Purkinje cell (primary cell): ENCODE results near the gene VSIG10L. TPM values are rescaled to one million over a fixed set of nuclear protein-coding genes. Genes with fewer than 3 reads are reported as not detected.

Experiments
- polyA plus RNA-seq: library from polyadenylated mRNA; unstranded; fragments of >200 nt; fragmentation: Nextera tagmentation; gene quantifications from 2 replicates; pipeline ENCODE4 v1.2.1, GENCODE V29; 2014

The VSIG10L gene
- 0.27 and 0.81 TPM in 2 replicates for polyA plus RNA-seq

GRCh38 chr19:51341976-51342580, at the start of gene VSIG10L:
Gene VSIG10L (minus strand): TSS chr19:51342139. CDS start chr19:51342124, 15 bp downstream.

GRCh38 chr19:51387924-51388389, 46.0 kb upstream of the VSIG10L start, which contains the start of gene LIM2:
Gene LIM2 (minus strand): TSS chr19:51387974. CDS start chr19:51387443, 531 bp downstream.

GRCh38 chr19:51372649-51373504, 30.9 kb upstream of the VSIG10L start, which contains the start of gene NKG7:
Gene NKG7 (minus strand): TSS chr19:51372654. CDS start chr19:51372535, 119 bp downstream.

DNA sequence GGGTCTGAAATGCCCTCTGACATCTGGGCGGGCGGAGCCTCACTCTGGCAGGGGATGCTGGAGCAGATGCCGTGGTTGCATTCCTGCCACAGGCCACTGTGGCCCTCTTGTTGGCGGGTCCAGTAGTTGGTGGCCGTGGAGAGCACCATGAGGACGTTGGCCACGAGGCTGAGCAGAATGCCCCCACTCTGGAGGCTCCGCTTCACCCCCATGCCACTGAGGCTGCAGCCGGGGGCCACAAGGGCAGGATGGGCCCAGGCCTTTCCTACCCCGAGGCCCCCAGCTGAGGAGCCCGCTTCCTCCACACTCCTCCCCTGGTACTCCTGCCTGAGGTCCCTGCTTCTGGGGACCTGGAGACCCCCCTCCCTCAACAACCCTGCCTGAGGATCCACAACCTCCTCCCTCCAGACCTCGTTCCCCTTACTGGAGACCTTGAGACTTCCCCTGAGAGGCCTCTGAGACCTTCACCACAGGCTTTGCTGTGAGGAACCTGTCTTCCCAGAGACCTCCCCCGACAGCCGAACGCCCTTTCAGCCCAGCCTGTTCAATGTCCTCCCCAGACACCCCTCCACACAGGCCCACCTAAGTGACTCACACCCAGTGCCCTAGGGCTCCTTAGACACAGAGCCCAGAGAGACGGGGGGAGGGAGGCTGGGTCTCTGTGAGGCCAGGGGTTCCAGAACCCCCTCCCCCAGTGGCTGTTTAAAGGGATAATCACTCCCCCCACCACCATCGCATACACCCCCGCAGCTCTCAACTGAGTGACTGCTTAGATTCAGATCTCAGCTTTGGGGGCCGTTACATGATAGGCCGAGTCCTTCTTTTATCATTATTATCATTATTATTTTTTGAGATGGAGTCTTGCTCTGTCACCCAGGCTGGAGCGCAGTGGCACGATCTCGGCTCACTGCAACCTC, 26.7 kb upstream of the VSIG10L start, which contains the start of gene CLDND2:
Gene CLDND2, minus strand, starts transcription at position 638 of the 917 bp plus-strand sequence. Its CDS starts 426 bp downstream, at position 212.

DNA sequence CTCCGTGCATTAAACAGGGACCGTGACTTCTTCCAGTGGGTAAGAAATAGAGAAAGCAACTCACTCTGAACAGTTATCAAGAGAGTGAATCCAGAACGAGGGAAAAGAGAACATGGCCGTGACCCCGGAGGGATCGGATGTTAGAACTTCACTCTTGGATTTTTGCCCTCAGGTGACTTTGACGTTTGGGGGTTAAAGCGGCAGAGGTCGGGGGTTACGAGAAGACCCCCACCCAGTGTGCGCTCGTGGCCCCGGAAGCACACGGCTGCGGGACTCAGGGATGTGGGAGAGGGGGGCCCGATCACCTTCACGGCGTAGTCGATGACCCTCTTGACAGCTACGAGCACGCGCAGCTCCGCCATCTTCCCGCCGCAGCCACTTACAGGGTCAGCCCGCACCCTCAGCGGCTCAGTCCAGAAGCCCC, 24.0 kb upstream of the VSIG10L start, which contains the start of gene ETFB:
Gene ETFB, minus strand, starts transcription at position 424 of the 424 bp plus-strand sequence. Its CDS starts 62 bp downstream, at position 362.

DNA sequence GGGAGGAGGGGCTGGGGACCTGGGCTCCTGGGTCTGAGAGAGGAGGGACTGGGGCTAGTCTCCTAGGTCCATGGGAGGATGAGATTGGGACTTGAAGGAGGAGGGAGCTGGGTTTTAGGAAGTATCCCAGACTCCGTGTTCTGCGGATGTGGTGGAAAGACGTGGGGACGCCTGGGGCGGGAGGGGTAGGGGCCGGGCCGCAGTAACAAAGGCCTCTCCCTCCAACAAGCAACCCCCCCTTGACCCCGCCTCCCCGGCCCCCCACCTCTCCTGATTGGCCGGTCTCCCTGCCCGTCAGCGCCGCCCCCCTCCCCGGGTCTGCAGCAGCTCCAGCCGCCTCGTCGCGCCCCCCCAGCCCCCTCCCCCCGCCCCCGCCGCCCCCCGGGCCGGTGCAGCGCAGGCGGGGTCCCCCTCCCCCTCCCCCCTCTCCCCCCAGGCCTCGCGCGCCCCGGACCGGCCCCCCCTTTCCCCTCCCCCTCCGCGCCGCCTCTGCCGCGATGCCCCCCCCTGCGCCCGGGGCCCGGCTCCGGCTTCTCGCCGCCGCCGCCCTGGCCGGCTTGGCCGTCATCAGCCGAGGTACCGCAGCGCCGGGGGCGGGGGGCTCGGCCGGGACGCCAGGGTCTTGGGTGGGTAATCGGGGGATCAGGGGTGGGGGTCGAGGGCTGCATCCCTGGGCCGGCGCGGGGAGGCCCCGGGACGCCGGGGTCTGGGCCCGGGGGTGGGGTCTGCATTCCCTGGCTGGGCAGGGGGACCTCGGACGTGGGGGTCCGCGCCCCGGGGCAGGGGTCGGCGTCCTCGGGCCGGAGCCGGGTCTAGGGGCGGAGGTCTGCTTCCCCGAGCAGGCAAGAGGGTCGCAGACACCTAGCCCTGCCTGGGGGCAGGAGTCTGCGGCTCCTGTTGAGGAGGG, 30.3 kb downstream of the VSIG10L start, which contains the start of gene IGLON5:
Gene IGLON5, plus strand, starts transcription at position 294 of the 907 bp plus-strand sequence. Its CDS starts 204 bp downstream, at position 498.

Other genes starting within 250 kb of the VSIG10L start
- not detected in 2 replicates for gene CTU1, start 233.7 kb downstream of the VSIG10L start, polyA plus RNA-seq
- gene SIGLEC9, start 217.2 kb downstream of the VSIG10L start, polyA plus RNA-seq: not detected in 2 replicates
- not detected in 2 replicates for gene SIGLEC7, start 199.8 kb downstream of the VSIG10L start, polyA plus RNA-seq
- not detected in 2 replicates for gene CD33, start 117.1 kb downstream of the VSIG10L start, polyA plus RNA-seq
- gene SIGLECL1, start 91.1 kb downstream of the VSIG10L start, polyA plus RNA-seq: not detected in 2 replicates
- gene IGLON5, start 30.5 kb downstream of the VSIG10L start, polyA plus RNA-seq: 0.32 and 0.78 TPM in 2 replicates
- 75.1 and 77.9 TPM in 2 replicates for gene ETFB, start 24.2 kb upstream of the VSIG10L start, polyA plus RNA-seq
- gene CLDND2, start 26.9 kb upstream of the VSIG10L start, polyA plus RNA-seq: 3.4 and 9.2 TPM in 2 replicates
- not detected in 2 replicates for gene NKG7, start 30.5 kb upstream of the VSIG10L start, polyA plus RNA-seq
- not detected in 2 replicates for gene LIM2, start 45.8 kb upstream of the VSIG10L start, polyA plus RNA-seq
- gene C19orf84, start 48.5 kb upstream of the VSIG10L start, polyA plus RNA-seq: not detected in 2 replicates
- not detected in 2 replicates for gene SIGLEC10, start 75.5 kb upstream of the VSIG10L start, polyA plus RNA-seq
- not detected in 2 replicates for gene SIGLEC8, start 116.3 kb upstream of the VSIG10L start, polyA plus RNA-seq
- gene CEACAM18, start 136.4 kb upstream of the VSIG10L start, polyA plus RNA-seq: not detected in 2 replicates
- not detected in 2 replicates for gene SIGLEC12, start 159.7 kb upstream of the VSIG10L start, polyA plus RNA-seq
- gene SIGLEC6, start 189.5 kb upstream of the VSIG10L start, polyA plus RNA-seq: not detected in 2 replicates
- gene ZNF175, start 229.1 kb upstream of the VSIG10L start, polyA plus RNA-seq: 1.7 and 3.9 TPM in 2 replicates